ENCODE measurements around the gene PIEZO1. TPM values are rescaled to one million over a fixed set of nuclear protein-coding genes. Genes with fewer than 3 reads are reported as not detected.
A peak's percentile ranks its signal among the peaks of the same experiment; 100 is the strongest.

PIEZO1 gene
- total and polyA plus RNA-seq, 9 of the 15 experiments (the other 6 are each of a cell fraction or from before 2014, with no cell fraction given): 3.6 to 432 (median 131) TPM

DNA sequence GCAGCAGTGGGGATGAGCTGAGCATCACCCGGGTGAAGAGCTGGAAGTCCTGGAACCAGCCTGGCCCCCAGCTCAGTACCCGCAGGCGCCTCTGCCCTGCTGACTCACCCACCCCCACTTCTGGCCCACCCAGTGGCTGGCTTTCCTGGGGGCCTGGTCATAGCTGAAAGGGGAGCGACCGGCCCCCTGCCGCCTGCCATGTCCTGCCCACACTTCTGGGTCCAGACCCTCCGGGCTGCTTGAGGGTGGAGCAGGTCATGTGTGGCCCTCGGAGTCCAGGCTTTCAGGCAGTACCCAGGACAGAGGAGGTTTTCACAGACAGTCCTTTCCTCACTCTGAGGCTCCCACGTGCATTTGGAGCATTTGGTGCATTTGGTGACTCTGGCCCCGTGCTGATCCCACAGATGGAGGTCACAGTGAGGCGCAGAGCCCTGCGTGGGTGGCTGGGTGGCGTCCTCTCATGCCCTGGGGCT lies 7.1 kb upstream of the PIEZO1 start:
- BruUV-seq (replicated peaks): no TSS peak
- POLR2A ChIA-PET: interaction anchor here (0.7 to 2.9 kb wide), 6 partner anchors 8 to 204 kb away, joined by 3 to 18 read pairs (median 4); partner anchors contain the start of gene APRT

GRCh38 chr16:88790312-88791211 lies 5.5 kb upstream of the PIEZO1 start:
- peak overlapping the region; percentile 60 for H3K4me2 ChIP-seq (ENCODE audit: insufficient read depth, low read length)
- H3K9me1 ChIP-seq (ENCODE audit: control insufficient read depth, insufficient read depth, low read length): no peaks in the 10 kb centered on the region
- intact Hi-C loops (cut with micrococcal nuclease): no loop called here
- no peaks in the 10 kb centered on the region for H3K9me3 ChIP-seq (replicated peaks; ENCODE audit: control insufficient read depth, insufficient read depth, low read depth, low read length)
- DNase-seq (ENCODE audit: extremely low read depth in 1 of 4, low spot score in 3 of 4) (peak; percentile 67 to 81 (median 74)), ATAC-seq (peak; percentile 82), FAIRE-seq (peak; percentile 57)
- no peaks in the 10 kb centered on the region for H3K36me3 ChIP-seq (ENCODE audit: control insufficient read depth, insufficient read depth, low read length)
- H3K27ac ChIP-seq (ENCODE audit: extremely low read depth, low read depth, low read length): peak overlapping the region; percentile 2; the same call in 2 of the 3 replicates
- peak overlapping the region; percentile 2; the same call in 1 of the 2 replicates for H3K4me3 ChIP-seq
- peaks cover 3% of the 10 kb centered on the region; the same call in 1 of the 3 replicates for H3K79me2 ChIP-seq (ENCODE audit: control insufficient read depth, insufficient read depth, low read length)
- ChIA-PET POLR2A (interaction anchor here (1.0 kb wide), 1 partner anchor 32 kb away, joined by 4 read pairs; no protein-coding TSS in a partner anchor), CTCF (ENCODE audit: low intra/inter-chr PET ratio) (no interaction called here)
- H3K27me3 ChIP-seq (ENCODE audit: control insufficient read depth in 2 of 2, insufficient read depth in 2 of 2, low read length in 2 of 2): no peaks in the 10 kb centered on the region
- H3K4me1 ChIP-seq (replicated peaks in 1 of 2; ENCODE audit: control insufficient read depth in 2 of 2, insufficient read depth in 2 of 2, low read length in 2 of 2): peaks cover 14 to 53% of the 10 kb centered on the region in 2 experiments
- BruUV-seq (replicated peaks): no TSS peak
- in situ Hi-C loops (cut with MboI): no loop called here
- no peaks in the 10 kb centered on the region for H4K20me1 ChIP-seq (replicated peaks; ENCODE audit: control insufficient read depth, insufficient read depth, low read length)
- WGBS (ENCODE audit: insufficient coverage, low coverage, missing lambda C conversion rate): 21% methylated on average over 15 of the region's 24 CpGs
- H2AFZ ChIP-seq (ENCODE audit: low read depth, low read length): peak overlapping the region; percentile 84
- peak overlapping the region; percentile 27 to 71; a peak in 3 of 4 replicates for H3K9ac ChIP-seq (ENCODE audit: insufficient read depth in 1 of 2, low read depth in 2 of 2, low read length in 2 of 2)
- TF ChIP-seq L3MBTL2 (IDR thresholded peaks at IDR 0.05): 0 out of 2 replicates have a peak, but pooled peaks have one; percentile 21
- TF ChIP-seq ZNF407 (IDR thresholded peaks at IDR 0.05; ENCODE audit: low read depth): no peak

More for the DNA sequence above, 7.1 kb upstream of the PIEZO1 start:
- Histone ChIP-seq H3K36me3 (ENCODE audit: control insufficient read depth, insufficient read depth, low read length) (no peaks in the 10 kb centered on the region), H3K4me2 (ENCODE audit: insufficient read depth, low read length) (no peak overlapping the region), H3K27ac (ENCODE audit: extremely low read depth, low read depth, low read length) (no peak overlapping the region), H2AFZ (ENCODE audit: low read depth, low read length) (no peak overlapping the region), H3K9me3 (replicated peaks; ENCODE audit: control insufficient read depth, insufficient read depth, low read depth, low read length) (no peaks in the 10 kb centered on the region), H4K20me1 (replicated peaks; ENCODE audit: control insufficient read depth, insufficient read depth, low read length) (no peaks in the 10 kb centered on the region), H3K9ac (ENCODE audit: insufficient read depth in 1 of 2, low read depth in 2 of 2, low read length in 2 of 2) (peak overlapping the region in 1 of 2 experiments; percentile 66; a peak in 2 of 4 replicates), H3K79me2 (ENCODE audit: control insufficient read depth, insufficient read depth, low read length) (no peaks in the 10 kb centered on the region), H3K4me3 (no peak overlapping the region), H3K4me1 (replicated peaks in 1 of 2; ENCODE audit: control insufficient read depth in 2 of 2, insufficient read depth in 2 of 2, low read length in 2 of 2) (peaks cover 12 to 43% of the 10 kb centered on the region in 2 experiments), H3K27me3 (ENCODE audit: control insufficient read depth in 2 of 2, insufficient read depth in 2 of 2, low read length in 2 of 2) (no peaks in the 10 kb centered on the region), H3K9me1 (ENCODE audit: control insufficient read depth, insufficient read depth, low read length) (no peaks in the 10 kb centered on the region)
- CTCF ChIA-PET (ENCODE audit: low intra/inter-chr PET ratio): no interaction called here
- WGBS (ENCODE audit: insufficient coverage, low coverage, missing lambda C conversion rate): 57% methylated on average over 6 of the region's 13 CpGs
- peak; percentile 5; the same call in 1 of the 3 replicates for ATAC-seq
- TF ChIP-seq EGR1 (conservative IDR thresholded peaks at IDR 0.05) (0 out of 2 replicates have a peak, but pooled peaks have one; percentile 17), MIER1 (IDR thresholded peaks at IDR 0.05; ENCODE audit: low read depth) (no peak)
- no peak for FAIRE-seq
- in situ Hi-C loops (cut with MboI) (no loop called here), intact Hi-C loops (cut with micrococcal nuclease) (no loop called here)
- no peak for DNase-seq (ENCODE audit: extremely low read depth in 1 of 4, low spot score in 3 of 4)
